ACHN (cell line): Measurements from ENCODE around the gene RIOX2.

Experiments
- DNase-seq: peaks from one replicate; pipeline ENCODE4 v3.0.0-alpha.2; 2015
- in situ Hi-C: cut with HindIII; loops from 2 replicates; pipeline ENCODE4 v1.10.0; 2017; ENCODE audit warnings: low sequenced_read_pairs, low pct_ligation_motif_present, low pct_unique_long_range_greater_than_20kb

RIOX2 gene

GRCh38 chr3:97959872-97960271 is 12.4 kb downstream of the RIOX2 start:
- DNase-seq: no peak

GRCh38 chr3:97958796-97959195 is 13.4 kb downstream of the RIOX2 start:
- DNase-seq: no peak
- in situ Hi-C loops: no loop called here

More at GRCh38 chr3:97959872-97960271, 12.4 kb downstream of the RIOX2 start:
- in situ Hi-C loops: no loop called here

DNA sequence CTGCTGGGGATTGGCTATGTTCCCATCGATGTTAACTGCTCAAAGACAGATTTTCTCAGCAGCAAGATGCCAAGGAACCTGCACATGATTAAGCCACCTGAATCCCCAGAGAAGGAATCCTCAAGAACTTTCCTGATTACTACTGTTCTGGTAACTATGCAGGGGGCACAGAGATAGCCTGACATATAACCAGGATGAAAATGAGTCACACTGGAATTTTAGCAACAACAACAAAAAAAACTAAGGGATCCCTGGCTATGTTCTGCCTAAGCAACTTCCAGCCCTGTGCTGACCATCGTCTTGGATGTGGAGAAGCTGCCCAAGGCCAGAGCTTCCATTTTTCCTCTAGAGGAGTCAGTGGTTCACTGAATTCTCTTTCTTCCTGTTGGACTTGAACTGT is 13.8 kb downstream of the RIOX2 start:
- no peak for DNase-seq
- in situ Hi-C loops: no loop called here

- DNase-seq: no peak
- in situ Hi-C loops: no loop called here
These were observed 14.5 kb downstream of the RIOX2 start for GRCh38 chr3:97957617-97958311.

DNA sequence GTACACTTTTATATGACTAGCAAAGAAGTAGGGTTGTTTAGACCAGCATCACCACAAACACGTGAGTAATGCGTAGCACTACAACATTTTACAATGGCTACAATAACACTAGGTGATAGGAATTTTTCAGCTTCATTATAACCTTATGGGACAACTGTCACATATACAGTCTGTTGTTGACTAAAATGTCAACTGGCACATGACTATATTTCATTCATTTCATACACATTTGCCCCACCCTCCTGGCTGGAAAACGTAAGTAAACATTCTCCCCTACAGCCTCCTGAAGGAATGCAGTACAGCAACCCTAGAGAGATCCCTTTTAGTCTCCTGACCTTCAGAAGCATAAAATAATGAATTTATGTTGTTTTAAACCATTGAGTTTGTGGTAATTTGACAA is 16.2 kb downstream of the RIOX2 start:
- in situ Hi-C loops: no loop called here
- no peak for DNase-seq

DNA sequence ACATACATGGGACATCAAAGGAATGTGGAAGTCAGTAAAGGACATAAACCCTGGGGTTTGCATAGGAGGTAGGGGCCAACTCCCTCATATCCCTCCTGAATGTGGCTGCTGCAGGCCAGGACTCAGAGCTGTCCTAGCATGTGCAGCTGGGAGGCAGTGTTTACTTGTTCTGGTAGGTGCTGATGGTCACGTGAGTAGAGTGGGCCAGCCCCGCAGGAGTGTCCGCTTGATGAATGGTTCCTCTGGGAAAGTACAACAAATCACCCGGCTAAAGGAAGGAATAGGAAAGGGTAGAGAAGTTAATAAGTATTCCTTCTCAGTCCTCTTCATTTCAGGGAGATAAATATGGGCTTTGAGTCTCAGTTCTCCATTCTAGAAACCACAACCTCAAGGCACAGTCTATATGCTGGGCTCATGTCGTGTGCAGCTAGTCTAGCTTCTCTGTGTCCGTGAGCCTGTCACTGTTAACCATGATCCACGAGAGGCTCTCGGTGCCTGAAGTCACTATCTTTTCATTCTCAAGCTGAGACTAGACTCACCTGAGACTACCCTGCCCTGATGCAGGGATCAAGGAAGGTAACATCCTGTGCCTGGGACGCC is 17.9 kb downstream of the RIOX2 start:
- in situ Hi-C loops: no loop called here
- no peak for DNase-seq

DNA sequence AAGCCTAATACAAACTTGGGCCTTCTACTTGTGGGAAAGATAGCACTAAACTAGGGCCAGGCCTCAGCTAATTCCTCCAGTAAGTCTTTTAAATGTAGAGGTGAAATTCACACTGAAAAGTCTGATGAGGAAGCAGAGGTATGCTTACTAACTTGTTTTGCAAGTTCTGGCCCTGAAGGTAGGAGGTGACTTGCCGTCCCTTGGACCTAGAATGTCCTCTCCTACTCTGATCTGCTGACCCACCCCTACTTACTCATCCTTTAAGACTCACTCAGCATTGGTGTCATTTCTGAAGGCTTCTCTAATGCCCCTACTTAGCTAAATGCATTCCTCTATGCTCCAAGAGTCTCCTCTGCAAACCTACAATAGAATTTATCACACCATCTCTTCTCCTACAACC is 19.4 kb downstream of the RIOX2 start:
- DNase-seq: no peak
- in situ Hi-C loops: no loop called here

GRCh38 chr3:97952280-97952679 is 20.0 kb downstream of the RIOX2 start:
- in situ Hi-C loops: no loop called here
- no peak for DNase-seq

GRCh38 chr3:97950360-97950759 is 21.9 kb downstream of the RIOX2 start:
- DNase-seq: no peak
- in situ Hi-C loops: no loop called here

- in situ Hi-C loops: no loop called here
- DNase-seq: no peak
These were observed 22.5 kb downstream of the RIOX2 start for GRCh38 chr3:97949743-97950142.

GRCh38 chr3:97949110-97949485 is 23.1 kb downstream of the RIOX2 start:
- in situ Hi-C loops: no loop called here

GRCh38 chr3:97948351-97949109 is 23.7 kb downstream of the RIOX2 start:
- no peak for DNase-seq
- in situ Hi-C loops: no loop called here

More at GRCh38 chr3:97949110-97949485, 23.1 kb downstream of the RIOX2 start:
- no peak for DNase-seq

- no peak for DNase-seq
These were observed 29.3 kb downstream of the RIOX2 start for GRCh38 chr3:97942801-97943546.

GRCh38 chr3:97940034-97940433 is 32.2 kb downstream of the RIOX2 start:
- in situ Hi-C loops: no loop called here
- DNase-seq: no peak

More at GRCh38 chr3:97942801-97943546, 29.3 kb downstream of the RIOX2 start:
- in situ Hi-C loops: no loop called here

DNA sequence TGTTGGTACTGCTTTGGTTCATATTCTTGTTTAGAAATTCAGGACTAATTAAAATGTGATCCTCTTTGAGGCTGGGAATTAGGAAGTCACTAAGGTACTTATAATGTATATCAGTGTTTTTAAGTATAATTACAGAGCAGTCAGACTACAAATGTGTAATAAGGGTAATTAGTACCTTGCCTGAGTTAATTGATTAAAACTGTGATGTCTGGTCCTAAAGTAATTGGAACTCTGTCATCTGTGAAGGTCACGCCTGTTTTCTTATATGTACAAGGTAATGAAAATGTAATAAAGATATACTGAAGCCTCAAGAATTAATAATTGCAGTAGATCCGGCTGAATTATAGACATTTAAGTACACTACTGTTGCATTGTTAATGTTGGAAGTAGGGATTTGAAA is 32.8 kb downstream of the RIOX2 start:
- DNase-seq: no peak
- in situ Hi-C loops: no loop called here

- DNase-seq: no peak
- in situ Hi-C loops: no loop called here
These were observed 33.8 kb downstream of the RIOX2 start for GRCh38 chr3:97938444-97938843.

DNA sequence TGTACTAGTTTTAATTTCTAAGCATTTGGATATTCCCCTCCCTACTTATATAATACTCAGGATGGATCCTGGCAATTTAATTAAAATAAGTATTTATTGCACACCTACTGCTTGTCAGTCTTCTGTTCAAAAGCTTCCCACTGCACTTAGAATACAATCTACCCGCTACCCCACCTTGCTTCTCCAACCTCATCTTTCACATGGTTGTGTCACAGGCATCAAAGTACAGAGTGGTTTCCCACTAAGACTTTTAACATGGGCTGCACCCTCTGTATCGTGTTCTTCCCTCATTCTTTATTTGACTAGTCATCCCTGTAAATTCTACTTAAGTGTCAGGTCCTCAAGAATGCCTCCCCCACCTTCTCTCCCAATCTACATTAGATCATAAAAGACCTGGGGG is 35.0 kb downstream of the RIOX2 start:
- in situ Hi-C loops: no loop called here
- no peak for DNase-seq

- no peak for DNase-seq
- in situ Hi-C loops: no loop called here
These were observed 36.4 kb downstream of the RIOX2 start for GRCh38 chr3:97935842-97936241.
